HepG2 (cell line): ENCODE measurements around the gene ST13. TPM values are rescaled to one million over a fixed set of nuclear protein-coding genes. Genes with fewer than 3 reads are reported as not detected.

Experiments used
- ATAC-seq: fragments of 200-7000 bp; cut with Tn5 transposase; 3 replicates; pipeline ENCODE4 v1.9.1; 2020; ENCODE audit warnings: mild to moderate bottlenecking, moderate library complexity
- BruUV-seq: library from RNA; stranded (reverse); fragments of 400-500 nt; replicated peaks from 2 replicates; lab custom pipeline; 2021; lab: Mats Ljungman, UMichigan
- CTCF ChIA-PET: fragments of 300-600 bp; formaldehyde crosslinking; extraction: SDS; loops from one replicate; lab custom pipeline; 2021; ENCODE audit warnings: low total read pairs, inconsistent platforms, low intra/inter-chr PET ratio; lab: Yijun Ruan, JAX
- POLR2A ChIA-PET: fragments of 350-600 bp; sonication (Branson Sonifier 250); formaldehyde crosslinking; loops from one replicate; lab custom pipeline; 2020; ENCODE audit warnings: antibody characterized with exemption, inconsistent platforms; lab: Yijun Ruan, JAX
- DNase-seq: peaks from one replicate; pipeline ENCODE4 v3.0.0-alpha.2; 2015; ENCODE audit warnings: low spot score
- FAIRE-seq: peaks from 3 replicates; lab custom pipeline; 2011; peaks lifted over from hg19 to GRCh38; lab: Jason Lieb, UNC
- H2AFZ ChIP-seq: one replicate; pipeline ENCODE4 v1.6.1; 2011; ENCODE audit warnings: low read length, inconsistent platforms
- H3K27ac ChIP-seq: fragments of 300-600 bp; 3 replicates; pipeline ENCODE4 v1.8.0; 2011; ENCODE audit warnings: mixed run types, mild to moderate bottlenecking, mixed read lengths, low read length, inconsistent platforms; ENCODE audit not compliant: insufficient read depth; ENCODE audit errors: extremely low read length
- H3K27me3 ChIP-seq, 2 experiments: fragments of 200-600 bp in 1 of 2; 2 replicates in 1 of 2; 3 replicates in 1 of 2; pipeline versions ENCODE4 v1.6.0 to v1.8.0; 2011; ENCODE audit warnings: low read length in 2 of 2, mild to moderate bottlenecking in 2 of 2, moderate library complexity in 2 of 2, inconsistent platforms in 1 of 2; ENCODE audit not compliant: insufficient read depth in 2 of 2, control insufficient read depth in 1 of 2
- H3K36me3 ChIP-seq, 2 experiments: fragments of 200-600 bp in 1 of 2; replicated peaks in 1 of 2; 2 replicates in 1 of 2; 3 replicates in 1 of 2; pipeline versions ENCODE4 v1.5.1 to v1.8.0; 2011; ENCODE audit warnings: low read length in 2 of 2, inconsistent platforms in 1 of 2; ENCODE audit not compliant: insufficient read depth in 2 of 2, control insufficient read depth in 1 of 2
- H3K4me1 ChIP-seq: 2 replicates; pipeline ENCODE4 v1.5.1; 2012; ENCODE audit warnings: low read length, inconsistent platforms; ENCODE audit not compliant: insufficient read depth
- H3K4me2 ChIP-seq: 2 replicates; pipeline ENCODE4 v1.6.0; 2011; ENCODE audit warnings: low read depth, low read length, inconsistent platforms
- H3K4me3 ChIP-seq, 3 experiments: fragments of 200-600 bp in 1 of 3; sonication (generic), shearing (Covaris generic) in 1 of 3; replicated peaks in 1 of 3; 2 replicates each; pipeline ENCODE4 v1.5.1; 2011 to 2016; ENCODE audit warnings: low read length in 3 of 3, inconsistent platforms in 2 of 3, low read depth in 2 of 3, mild to moderate bottlenecking in 2 of 3, control low read depth in 1 of 3, mixed read lengths in 1 of 3; ENCODE audit not compliant: insufficient read depth in 1 of 3
- H3K79me2 ChIP-seq: one replicate; pipeline ENCODE4 v1.6.1; 2011; ENCODE audit warnings: low read length, inconsistent platforms; ENCODE audit not compliant: insufficient read depth
- H3K9ac ChIP-seq: 2 replicates; pipeline ENCODE4 v1.6.0; 2011; ENCODE audit warnings: mild to moderate bottlenecking, low read depth, low read length, inconsistent platforms; ENCODE audit not compliant: insufficient read depth
- H3K9me3 ChIP-seq: 2 replicates; pipeline ENCODE4 v1.5.1; 2012; ENCODE audit warnings: mild to moderate bottlenecking, low read length
- H4K20me1 ChIP-seq: 2 replicates; pipeline ENCODE4 v1.6.0; 2011; ENCODE audit warnings: inconsistent platforms, mild to moderate bottlenecking, low read length, moderate library complexity; ENCODE audit not compliant: insufficient read depth
- ATF7 ChIP-seq, 2 experiments: fragments of 450-650 bp in 1 of 2; sonication (generic) in 1 of 2; formaldehyde crosslinking in 1 of 2; IDR thresholded peaks; 2 replicates each; pipeline versions ENCODE4 v1.4.0 to v1.6.1; 2016 to 2020; ENCODE audit warnings: antibody characterized with exemption in 1 of 2, mild to moderate bottlenecking in 1 of 2, missing genetic modification reagents in 1 of 2
- BRD4 ChIP-seq: sonication (generic); formaldehyde crosslinking; IDR thresholded peaks from 2 replicates; pipeline ENCODE4 v1.4.0; 2020; ENCODE audit warnings: missing genetic modification reagents
- FOXK2 ChIP-seq: fragments of 450-650 bp; IDR thresholded peaks from 2 replicates; pipeline ENCODE4 v1.6.1; 2016
- HIVEP1 ChIP-seq: sonication (generic); formaldehyde crosslinking; IDR thresholded peaks from 2 replicates; pipeline ENCODE4 v1.4.0; 2020; ENCODE audit warnings: mild to moderate bottlenecking, missing genetic modification reagents
- MBD4 ChIP-seq: IDR thresholded peaks from 2 replicates; pipeline ENCODE4 v1.6.1; 2012; ENCODE audit warnings: low read length, inconsistent platforms, borderline replicate concordance
- NFE2L1 ChIP-seq: sonication (generic); formaldehyde crosslinking; IDR thresholded peaks from 2 replicates; pipeline ENCODE4 v1.4.0; 2020; ENCODE audit warnings: missing genetic modification reagents, mild to moderate bottlenecking, borderline replicate concordance
- PRMT3 ChIP-seq: sonication (generic); formaldehyde crosslinking; IDR thresholded peaks from 2 replicates; pipeline ENCODE4 v1.8.1; 2022; ENCODE audit warnings: low read depth, mild to moderate bottlenecking, moderate library complexity, missing genetic modification reagents, borderline replicate concordance
- PRPF4 ChIP-seq: fragments of 200-400 bp; formaldehyde crosslinking; IDR thresholded peaks from 2 replicates; pipeline ENCODE4 v1.6.1; 2016; ENCODE audit warnings: low read length, low read depth; ENCODE audit not compliant: poor library complexity, severe bottlenecking
- SMAD1 ChIP-seq: sonication (generic); formaldehyde crosslinking; IDR thresholded peaks from 2 replicates; pipeline ENCODE4 v1.4.0; 2020; ENCODE audit warnings: missing genetic modification reagents, low read depth, mild to moderate bottlenecking, borderline replicate concordance
- TEAD2 ChIP-seq: sonication (generic); formaldehyde crosslinking; IDR thresholded peaks from 2 replicates; pipeline ENCODE4 v1.9.0; 2021; ENCODE audit warnings: missing genetic modification reagents
- ZFP41 ChIP-seq: sonication (generic); formaldehyde crosslinking; IDR thresholded peaks from 2 replicates; pipeline ENCODE4 v1.4.0; 2020; ENCODE audit warnings: mild to moderate bottlenecking, missing genetic modification reagents, borderline replicate concordance
- ZMYM4 ChIP-seq: sonication (generic); formaldehyde crosslinking; IDR thresholded peaks from 2 replicates; pipeline ENCODE4 v1.8.1; 2023; ENCODE audit warnings: mild to moderate bottlenecking, missing genetic modification reagents
- ZNF468 ChIP-seq: sonication (generic); formaldehyde crosslinking; IDR thresholded peaks from 2 replicates; pipeline ENCODE4 v1.8.0; 2022; ENCODE audit warnings: mild to moderate bottlenecking, moderate library complexity, missing genetic modification reagents
- ZSCAN20 ChIP-seq: sonication (generic); formaldehyde crosslinking; IDR thresholded peaks from 2 replicates; pipeline ENCODE4 v1.4.0; 2020; ENCODE audit warnings: missing genetic modification reagents, mild to moderate bottlenecking, borderline replicate concordance
- WGBS: methylation state at CpG from one replicate; pipeline ENCODE4 v1.1.6; 2017; ENCODE audit warnings: low lambda C conversion rate; 5-methylcytosine and 5-hydroxymethylcytosine counted together
- in situ Hi-C: cut with HindIII; loops from 2 replicates; pipeline ENCODE4 v1.10.0; 2017; ENCODE audit warnings: low pct_unique_long_range_greater_than_20kb; ENCODE audit not compliant: extremely low pct_ligation_motif_present
- intact Hi-C: fragments of 100-400 bp; cut with micrococcal nuclease; formaldehyde crosslinking; loops from one replicate; pipeline ENCODE4 v1.10.0; 2022; ENCODE audit not compliant: unreplicated experiment
- polyA plus RNA-seq, 8 experiments: library from polyadenylated mRNA; depleted of rRNA in 3 of 8; stranded (reverse) in 7 of 8; unstranded in 1 of 8; fragments of >200 nt; fragmentation: Illumina TruSeq in 4 of 8; extraction: Trizol in 4 of 8; gene quantifications; 2 replicates each; pipeline versions ENCODE4 v1.2.1 to v1.2.3, GENCODE V29; 2011 to 2016; ENCODE audit warnings: low read depth in 4 of 8, missing spikeins in 1 of 8, mixed read lengths in 1 of 8; ENCODE audit not compliant: insufficient read depth in 1 of 8
- total RNA-seq, 5 experiments: library from RNA; depleted of rRNA; stranded (reverse); fragments of >200 nt; fragmentation: Illumina TruSeq; extraction: Trizol; gene quantifications; 2 replicates each; pipeline ENCODE4 v1.2.3, GENCODE V29; 2016; ENCODE audit warnings: low read depth in 1 of 5
- TF ChIP-seq, protein P1 (sequence below): IDR thresholded peaks from 2 replicates; pipeline ENCODE4 v1.6.1; 2012; ENCODE audit warnings: low read depth, low read length, improper control_type of control experiment
- TF ChIP-seq, protein P2 (sequence below): sonication (generic); formaldehyde crosslinking; IDR thresholded peaks from 2 replicates; pipeline ENCODE4 v1.4.0; 2020; ENCODE audit warnings: mild to moderate bottlenecking, missing genetic modification reagents
- TF ChIP-seq, protein P3 (sequence below): sonication (generic); formaldehyde crosslinking; IDR thresholded peaks from 2 replicates; pipeline ENCODE4 v1.4.0; 2020; ENCODE audit warnings: missing genetic modification reagents, borderline replicate concordance

The ST13 gene
- total and polyA plus RNA-seq, 2 of the 13 experiments (the other 11 are each of a cell fraction or from before 2014, with no cell fraction given): 110 to 274 TPM

DNA sequence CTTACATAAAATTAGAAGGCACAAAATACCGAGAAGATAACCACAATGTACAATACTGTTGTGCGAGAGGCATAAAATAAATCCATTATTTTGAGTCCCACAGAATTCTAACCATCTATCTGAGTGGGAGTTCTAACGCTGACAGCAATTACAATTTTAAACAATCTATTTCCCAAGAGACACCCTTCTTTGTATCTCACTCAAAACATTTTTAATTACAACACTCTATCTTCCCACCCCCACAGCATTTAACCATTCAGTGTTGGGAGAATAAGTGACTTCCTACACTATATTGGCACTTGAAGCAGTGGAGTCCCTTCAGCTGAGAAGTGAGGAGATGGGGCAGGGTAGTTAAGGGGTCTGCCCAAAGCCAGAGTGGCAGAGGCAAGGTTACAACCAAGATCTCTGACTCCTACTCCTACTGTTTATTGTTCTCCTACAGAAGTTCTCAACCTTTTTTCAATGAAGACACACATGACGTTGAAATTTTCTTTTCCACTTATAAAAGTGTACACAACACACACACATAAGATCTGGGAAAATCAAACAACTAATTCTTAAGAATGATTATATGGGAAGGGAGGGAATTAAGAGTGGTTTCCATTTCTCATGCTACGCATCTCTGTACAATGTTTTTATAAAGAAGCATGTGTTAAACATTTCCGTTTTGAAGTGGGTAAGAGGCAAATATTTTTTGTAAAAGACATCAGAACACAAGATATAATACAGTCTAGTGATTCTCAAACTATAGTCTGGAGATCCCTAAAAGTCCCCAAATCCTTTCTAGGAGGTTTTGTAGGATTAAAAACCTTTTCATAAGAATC, 48.2 kb downstream of the ST13 start:
- Histone ChIP-seq H3K4me1 (0 out of 2 replicates have a peak, but pooled peaks cover 4% of the 10 kb centered on the region), H3K9ac (no peak overlapping the region), H2AFZ (no peak overlapping the region), H3K27ac (no peak overlapping the region), H3K36me3 (peaks cover 0 to 14% of the 10 kb centered on the region in 2 experiments; a peak in 1 of 5 replicates), H3K27me3 (no peaks in the 10 kb centered on the region), H3K9me3 (no peaks in the 10 kb centered on the region), H4K20me1 (no peaks in the 10 kb centered on the region), H3K4me2 (no peak overlapping the region), H3K4me3 (no peak overlapping the region), H3K79me2 (peaks cover 24% of the 10 kb centered on the region)
- CTCF ChIA-PET: no interaction called here
- WGBS: 95% methylated on average over 6 of the region's 6 CpGs
- intact Hi-C loops (no loop called here), in situ Hi-C loops (no loop called here)
- DNase-seq (no peak), FAIRE-seq (no peak), ATAC-seq (no peak)
- BruUV-seq: no TSS peak
- POLR2A ChIA-PET: no interaction called here
- TF ChIP-seq FOXK2: no peak
- no peak for TF ChIP-seq BRD4 (CRISPR knock-in tag)
- no peak for TF ChIP-seq ZSCAN20 (CRISPR knock-in tag)
- TF ChIP-seq ZMYM4 (CRISPR knock-in tag): no peak
- TF ChIP-seq, protein P1, sequence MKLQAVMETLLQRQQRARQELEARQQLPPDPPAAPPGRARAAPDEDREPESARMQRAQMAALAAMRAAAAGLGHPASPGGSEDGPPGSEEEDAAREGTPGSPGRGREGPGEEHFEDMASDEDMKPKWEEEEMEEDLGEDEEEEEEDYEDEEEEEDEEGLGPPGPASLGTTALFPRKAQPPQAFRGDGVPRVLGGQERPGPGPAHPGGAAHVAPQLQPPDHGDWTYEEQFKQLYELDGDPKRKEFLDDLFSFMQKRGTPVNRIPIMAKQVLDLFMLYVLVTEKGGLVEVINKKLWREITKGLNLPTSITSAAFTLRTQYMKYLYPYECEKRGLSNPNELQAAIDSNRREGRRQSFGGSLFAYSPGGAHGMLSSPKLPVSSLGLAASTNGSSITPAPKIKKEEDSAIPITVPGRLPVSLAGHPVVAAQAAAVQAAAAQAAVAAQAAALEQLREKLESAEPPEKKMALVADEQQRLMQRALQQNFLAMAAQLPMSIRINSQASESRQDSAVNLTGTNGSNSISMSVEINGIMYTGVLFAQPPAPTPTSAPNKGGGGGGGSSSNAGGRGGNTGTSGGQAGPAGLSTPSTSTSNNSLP: no peak
- TF ChIP-seq, protein P2, sequence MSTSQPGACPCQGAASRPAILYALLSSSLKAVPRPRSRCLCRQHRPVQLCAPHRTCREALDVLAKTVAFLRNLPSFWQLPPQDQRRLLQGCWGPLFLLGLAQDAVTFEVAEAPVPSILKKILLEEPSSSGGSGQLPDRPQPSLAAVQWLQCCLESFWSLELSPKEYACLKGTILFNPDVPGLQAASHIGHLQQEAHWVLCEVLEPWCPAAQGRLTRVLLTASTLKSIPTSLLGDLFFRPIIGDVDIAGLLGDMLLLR (CRISPR knock-in tag): no peak
- TF ChIP-seq HIVEP1: no peak
- TF ChIP-seq ZNF468 (CRISPR knock-in tag): no peak
- no peak for TF ChIP-seq ZFP41 (CRISPR knock-in tag)
- TF ChIP-seq ATF7 (IDR thresholded peaks at IDR 0.05): no peak
- no peak for TF ChIP-seq ATF7 (CRISPR knock-in tag; IDR thresholded peaks at IDR 0.05)
- TF ChIP-seq TEAD2: no peak
- TF ChIP-seq PRPF4: no peak
- TF ChIP-seq PRMT3 (CRISPR knock-in tag): no peak
- no peak for TF ChIP-seq MBD4
- TF ChIP-seq, protein P3, sequence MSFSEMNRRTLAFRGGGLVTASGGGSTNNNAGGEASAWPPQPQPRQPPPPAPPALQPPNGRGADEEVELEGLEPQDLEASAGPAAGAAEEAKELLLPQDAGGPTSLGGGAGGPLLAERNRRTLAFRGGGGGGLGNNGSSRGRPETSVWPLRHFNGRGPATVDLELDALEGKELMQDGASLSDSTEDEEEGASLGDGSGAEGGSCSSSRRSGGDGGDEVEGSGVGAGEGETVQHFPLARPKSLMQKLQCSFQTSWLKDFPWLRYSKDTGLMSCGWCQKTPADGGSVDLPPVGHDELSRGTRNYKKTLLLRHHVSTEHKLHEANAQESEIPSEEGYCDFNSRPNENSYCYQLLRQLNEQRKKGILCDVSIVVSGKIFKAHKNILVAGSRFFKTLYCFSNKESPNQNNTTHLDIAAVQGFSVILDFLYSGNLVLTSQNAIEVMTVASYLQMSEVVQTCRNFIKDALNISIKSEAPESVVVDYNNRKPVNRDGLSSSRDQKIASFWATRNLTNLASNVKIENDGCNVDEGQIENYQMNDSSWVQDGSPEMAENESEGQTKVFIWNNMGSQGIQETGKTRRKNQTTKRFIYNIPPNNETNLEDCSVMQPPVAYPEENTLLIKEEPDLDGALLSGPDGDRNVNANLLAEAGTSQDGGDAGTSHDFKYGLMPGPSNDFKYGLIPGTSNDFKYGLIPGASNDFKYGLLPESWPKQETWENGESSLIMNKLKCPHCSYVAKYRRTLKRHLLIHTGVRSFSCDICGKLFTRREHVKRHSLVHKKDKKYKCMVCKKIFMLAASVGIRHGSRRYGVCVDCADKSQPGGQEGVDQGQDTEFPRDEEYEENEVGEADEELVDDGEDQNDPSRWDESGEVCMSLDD (CRISPR knock-in tag): no peak
- TF ChIP-seq SMAD1 (CRISPR knock-in tag): no peak
- no peak for TF ChIP-seq NFE2L1 (CRISPR knock-in tag)
